VCaP (cell line): Measurements from ENCODE around the gene LCMT1.

Experiments
- H3K27ac ChIP-seq: fragments of 450-650 bp; 2 replicates; pipeline ENCODE4 v1.5.1; 2017
- TF ChIP-seq, protein P1 (sequence below): fragments of 450-650 bp; conservative IDR thresholded peaks from 2 replicates; pipeline ENCODE4 v1.5.1; 2017; ENCODE audit warnings: mild to moderate bottlenecking, moderate library complexity

LCMT1 gene

DNA sequence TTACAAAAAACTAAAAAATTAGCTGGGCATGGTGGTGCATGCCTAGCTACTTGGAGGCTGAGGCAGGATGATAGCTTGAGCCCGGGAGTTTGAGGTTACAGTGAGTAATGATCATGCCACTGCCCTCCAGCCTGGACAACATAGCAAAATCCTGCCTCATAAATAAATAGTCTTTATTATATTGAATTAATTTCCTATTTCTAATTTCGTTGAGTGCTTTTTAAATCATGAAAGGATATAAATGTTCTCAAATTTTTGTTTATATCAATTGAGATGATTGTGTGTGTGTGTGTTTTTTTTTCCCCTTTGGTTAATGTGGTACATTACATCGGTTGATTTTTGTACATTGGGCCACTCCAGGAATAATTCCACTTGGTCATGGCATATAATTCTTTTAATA is 73.2 kb downstream of the LCMT1 start:
- no peak overlapping the region for H3K27ac ChIP-seq

DNA sequence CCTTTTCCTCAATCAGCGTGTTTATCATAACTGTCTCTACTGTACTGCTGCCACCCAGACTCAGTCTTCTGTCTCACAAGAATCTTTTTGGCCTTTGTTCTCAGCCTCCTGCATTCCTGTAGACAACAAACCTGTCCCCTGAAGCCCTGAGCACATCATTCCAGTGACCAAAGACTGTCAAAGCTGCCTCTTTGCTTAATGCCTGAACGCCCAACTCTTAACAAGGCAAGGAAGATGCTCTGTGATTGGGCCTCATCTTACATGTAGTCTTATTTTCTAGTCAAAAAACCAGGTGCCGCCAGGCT is 75.9 kb downstream of the LCMT1 start:
- TF ChIP-seq, protein P1, sequence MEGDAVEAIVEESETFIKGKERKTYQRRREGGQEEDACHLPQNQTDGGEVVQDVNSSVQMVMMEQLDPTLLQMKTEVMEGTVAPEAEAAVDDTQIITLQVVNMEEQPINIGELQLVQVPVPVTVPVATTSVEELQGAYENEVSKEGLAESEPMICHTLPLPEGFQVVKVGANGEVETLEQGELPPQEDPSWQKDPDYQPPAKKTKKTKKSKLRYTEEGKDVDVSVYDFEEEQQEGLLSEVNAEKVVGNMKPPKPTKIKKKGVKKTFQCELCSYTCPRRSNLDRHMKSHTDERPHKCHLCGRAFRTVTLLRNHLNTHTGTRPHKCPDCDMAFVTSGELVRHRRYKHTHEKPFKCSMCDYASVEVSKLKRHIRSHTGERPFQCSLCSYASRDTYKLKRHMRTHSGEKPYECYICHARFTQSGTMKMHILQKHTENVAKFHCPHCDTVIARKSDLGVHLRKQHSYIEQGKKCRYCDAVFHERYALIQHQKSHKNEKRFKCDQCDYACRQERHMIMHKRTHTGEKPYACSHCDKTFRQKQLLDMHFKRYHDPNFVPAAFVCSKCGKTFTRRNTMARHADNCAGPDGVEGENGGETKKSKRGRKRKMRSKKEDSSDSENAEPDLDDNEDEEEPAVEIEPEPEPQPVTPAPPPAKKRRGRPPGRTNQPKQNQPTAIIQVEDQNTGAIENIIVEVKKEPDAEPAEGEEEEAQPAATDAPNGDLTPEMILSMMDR, result no peak
- H3K27ac ChIP-seq, result no peak overlapping the region

More for the DNA sequence above, 73.2 kb downstream of the LCMT1 start:
- TF ChIP-seq, protein P1, result no peak

DNA sequence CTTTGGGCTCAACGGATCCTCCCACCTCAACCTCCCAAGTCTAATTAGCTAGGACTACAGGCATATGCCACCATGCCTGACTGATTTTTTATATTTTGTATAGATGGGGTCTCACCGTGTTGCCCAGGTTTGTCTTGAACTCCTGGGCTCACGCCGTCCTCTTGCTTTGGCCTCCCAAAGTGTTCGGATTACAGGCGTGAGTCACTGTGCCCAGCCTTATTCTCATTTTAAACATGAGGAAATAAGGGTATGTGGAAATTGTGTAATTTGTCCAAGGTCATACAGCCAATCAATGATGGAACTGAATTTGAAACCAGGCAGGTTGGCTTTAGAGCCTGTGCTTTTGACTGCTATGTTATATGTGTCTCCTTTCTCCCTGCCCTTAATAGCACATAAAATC is 77.8 kb downstream of the LCMT1 start:
- TF ChIP-seq, protein P1, result no peak
- no peak overlapping the region for H3K27ac ChIP-seq

GRCh38 chr16:25192096-25192495 is 80.6 kb downstream of the LCMT1 start:
- TF ChIP-seq, protein P1, result no peak

DNA sequence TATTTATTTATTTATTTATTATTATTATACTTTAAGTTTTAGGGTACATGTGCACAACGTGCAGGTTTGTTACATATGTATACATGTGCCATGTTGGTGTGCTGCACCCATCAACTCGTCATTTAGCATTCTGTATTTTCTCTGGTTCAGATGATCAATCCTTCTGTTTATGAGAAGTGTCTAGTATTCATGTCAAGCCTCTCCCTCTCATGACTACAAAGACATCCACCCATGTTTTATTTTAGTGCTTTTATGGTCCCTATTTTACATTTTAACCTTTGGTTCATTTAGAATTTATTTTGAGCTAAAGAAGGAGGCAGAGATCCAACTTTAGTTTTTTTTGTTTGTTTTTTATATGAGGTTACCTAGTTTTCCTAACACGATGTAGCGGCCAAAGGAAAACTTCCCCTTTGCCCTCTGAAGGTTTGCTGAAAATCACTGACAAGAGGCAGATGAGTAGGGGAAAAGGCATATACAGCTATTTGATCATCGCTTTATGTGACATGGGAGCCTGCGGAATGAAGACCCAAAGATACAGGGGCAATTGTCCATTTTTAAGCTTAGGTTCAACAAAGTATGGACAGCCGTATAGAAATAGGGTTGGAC is 82.8 kb downstream of the LCMT1 start:
- no peak overlapping the region for H3K27ac ChIP-seq
- TF ChIP-seq, protein P1, result no peak

More at GRCh38 chr16:25192096-25192495, 80.6 kb downstream of the LCMT1 start:
- no peak overlapping the region for H3K27ac ChIP-seq

DNA sequence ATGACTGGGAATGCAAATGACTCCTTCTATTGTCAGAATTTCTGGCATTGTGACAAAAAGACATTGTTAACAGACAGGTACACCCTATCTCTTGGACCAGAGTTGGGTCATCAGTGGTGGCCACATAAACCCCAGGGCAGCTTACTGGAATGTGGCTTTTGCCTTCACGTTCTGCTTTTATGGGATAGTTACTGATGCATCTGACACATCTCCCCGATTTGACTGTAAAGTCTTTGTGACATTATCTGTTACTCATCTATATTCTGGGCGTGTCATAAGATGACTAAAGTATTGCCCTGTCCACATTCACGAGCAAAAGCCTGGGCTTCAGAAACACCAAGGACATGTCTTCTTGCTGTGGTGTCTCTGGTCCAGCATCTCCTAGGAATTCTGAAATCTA is 86.5 kb downstream of the LCMT1 start:
- TF ChIP-seq, protein P1, result no peak

DNA sequence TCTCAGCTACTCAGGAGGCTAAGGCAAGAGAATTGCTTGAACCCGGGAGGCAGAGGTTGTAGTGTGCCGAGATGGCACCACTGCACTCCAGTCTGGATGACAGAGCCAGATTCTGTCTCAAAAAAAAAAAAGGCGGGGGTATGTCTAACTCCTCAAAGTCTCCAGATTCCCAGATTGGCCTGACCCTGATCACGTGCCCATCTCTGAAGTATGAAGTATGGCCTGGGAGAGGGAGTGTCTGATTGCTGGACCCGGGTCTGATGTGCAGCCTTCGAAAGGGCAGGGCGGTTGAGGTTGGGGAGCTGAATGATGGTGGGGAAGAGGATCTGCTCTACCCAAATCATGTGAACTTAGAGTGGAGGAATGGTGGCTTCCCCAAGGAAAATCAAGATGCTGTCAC is 87.9 kb downstream of the LCMT1 start:
- TF ChIP-seq, protein P1, result no peak
- H3K27ac ChIP-seq, result no peak overlapping the region

More for the DNA sequence above, 86.5 kb downstream of the LCMT1 start:
- no peak overlapping the region for H3K27ac ChIP-seq
